HG03175 (cell line): ENCODE data around the gene MANSC4.
"Not testable (repeated sequence)": the region's sequence is repeated elsewhere in the genome, so short reads cannot be mapped to it uniquely, and the experiment has no call there.

Experiments
- ATAC-seq: cut with Tn5 transposase; IDR thresholded peaks from one replicate; pipeline ENCODE4 v1.9.1; 2021; ENCODE audit warnings: mild to moderate bottlenecking, moderate library complexity; ENCODE audit not compliant: unreplicated experiment

The MANSC4 gene

DNA sequence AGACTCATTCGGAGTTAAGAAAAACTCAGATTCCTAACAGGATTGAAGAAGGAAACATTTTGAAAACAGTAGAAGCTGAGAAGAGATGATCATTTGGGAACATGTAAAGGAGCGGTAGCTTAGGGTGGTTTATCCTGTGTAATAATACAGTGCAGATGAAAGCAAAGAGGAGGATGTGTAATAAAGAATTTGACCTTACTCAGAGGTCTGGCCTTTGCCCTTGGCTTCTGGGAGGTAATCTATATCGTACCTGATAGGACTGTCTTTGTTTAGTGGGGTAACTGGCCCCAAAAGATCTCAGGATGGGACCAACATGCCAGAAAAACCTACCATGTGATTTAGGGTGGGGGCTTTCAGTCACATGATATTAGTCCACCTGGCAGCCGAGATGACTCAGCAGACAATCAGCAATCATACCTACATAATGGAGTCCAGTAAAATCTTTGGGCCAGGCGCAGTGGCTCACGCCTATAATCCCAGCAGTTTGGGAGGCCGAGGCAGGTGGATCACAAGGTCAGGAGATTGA, 23.3 kb downstream of the MANSC4 start:
- no peak for ATAC-seq

- no peak for ATAC-seq
Measured at GRCh38 chr12:27754795-27755194, 25.2 kb downstream of the MANSC4 start.

- no peak for ATAC-seq
Measured at GRCh38 chr12:27751386-27752047, 28.5 kb downstream of the MANSC4 start.

- ATAC-seq, result no peak
Measured at GRCh38 chr12:27747111-27747820, 32.8 kb downstream of the MANSC4 start.

DNA sequence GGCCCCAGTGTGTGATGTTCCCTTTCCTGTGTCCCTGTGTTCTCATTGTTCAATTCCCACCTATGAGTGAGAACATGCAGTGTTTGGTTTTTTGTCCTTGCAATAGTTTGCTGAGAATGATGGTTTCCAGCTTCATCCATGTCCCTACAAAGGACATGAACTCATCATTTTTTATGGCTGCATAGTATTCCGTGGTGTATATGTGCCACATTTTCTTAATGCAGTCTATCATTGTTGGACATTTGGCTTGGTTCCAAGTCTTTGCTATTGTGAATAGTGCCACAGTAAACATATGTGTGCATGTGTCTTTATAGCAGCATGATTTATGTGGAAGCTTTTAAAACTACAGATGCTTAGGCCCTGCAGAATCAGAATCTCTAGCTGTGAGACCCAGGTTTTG, 34.3 kb downstream of the MANSC4 start:
- not testable (repeated sequence) for ATAC-seq

- no peak for ATAC-seq
Measured at GRCh38 chr12:27743601-27744000, 36.4 kb downstream of the MANSC4 start.

DNA sequence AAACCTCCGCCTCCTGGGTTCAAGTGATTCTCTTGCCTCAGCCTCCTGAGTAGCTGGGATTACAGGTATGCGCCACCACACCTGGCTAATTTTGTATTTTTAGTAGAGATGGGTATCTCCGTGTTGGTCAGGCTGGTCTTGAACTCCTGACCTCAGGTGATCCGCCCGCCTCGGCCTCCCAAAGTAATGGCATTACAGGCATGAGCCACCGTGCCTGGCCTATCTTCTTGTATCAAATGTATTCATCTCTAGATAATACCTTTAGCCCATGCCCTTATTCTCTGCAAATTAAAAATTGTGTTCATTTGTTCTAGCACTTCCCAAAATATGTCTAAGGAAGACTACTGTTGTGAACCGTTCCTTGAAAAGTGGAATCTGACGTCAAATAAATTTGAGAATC, 45.7 kb downstream of the MANSC4 start:
- ATAC-seq, result not testable (repeated sequence)

DNA sequence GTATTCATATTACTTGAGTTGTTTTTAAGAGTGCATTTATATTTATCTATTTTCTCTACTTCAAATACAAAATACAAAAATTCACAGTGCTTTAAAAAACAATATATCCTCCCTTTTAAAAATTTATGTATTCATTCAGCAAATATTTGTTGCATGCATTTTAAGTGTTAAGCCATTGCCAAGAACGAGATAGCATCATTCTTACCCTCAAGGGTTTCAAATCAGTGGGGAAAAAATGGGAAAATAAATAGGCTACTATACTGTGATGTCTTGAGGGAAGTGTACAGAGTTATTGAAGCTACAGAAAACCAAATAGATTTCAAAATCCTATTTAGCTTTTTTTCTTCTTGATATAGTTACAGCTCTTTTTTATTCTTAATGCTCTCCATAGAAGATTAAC, 46.2 kb downstream of the MANSC4 start:
- ATAC-seq, result no peak

DNA sequence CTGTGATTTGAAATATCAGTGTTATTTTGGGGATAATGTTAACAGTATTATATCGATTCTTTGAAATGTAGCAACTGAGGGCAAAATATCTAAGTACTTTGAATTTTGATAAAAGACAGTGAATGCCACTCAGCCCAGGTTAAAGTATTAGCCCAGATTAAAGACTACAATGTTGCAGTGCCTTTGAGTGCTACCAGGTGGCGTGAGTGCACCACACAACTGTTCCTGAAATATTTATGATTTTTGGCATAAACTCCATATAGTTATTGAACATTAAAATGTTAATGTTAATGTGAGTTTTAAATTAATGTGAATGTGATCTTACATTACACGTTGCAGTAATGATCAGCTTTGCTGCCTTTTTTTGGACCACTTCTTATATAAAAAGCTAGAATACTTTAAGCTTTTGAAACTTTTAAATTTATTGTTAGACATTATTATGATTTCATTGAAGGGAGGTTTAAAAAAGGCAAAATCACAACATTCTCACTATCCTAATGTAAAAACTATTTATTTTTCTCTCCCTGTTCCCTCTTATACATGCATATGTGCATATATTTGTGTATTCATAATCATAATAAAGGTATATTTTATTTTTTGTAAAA, 46.9 kb downstream of the MANSC4 start:
- peak; percentile 70 for ATAC-seq

- ATAC-seq, result no peak
Measured at GRCh38 chr12:27732281-27732680, 47.8 kb downstream of the MANSC4 start.

GRCh38 chr12:27730097-27730588, 49.9 kb downstream of the MANSC4 start:
- ATAC-seq, result no peak

GRCh38 chr12:27723212-27723611, 56.8 kb downstream of the MANSC4 start:
- no peak for ATAC-seq
